Heart right ventricle (tissue), 16 donors: ENCODE data around the gene RALGAPA2. TPM values are rescaled to one million over a fixed set of nuclear protein-coding genes. Genes with fewer than 3 reads are reported as not detected.

Source experiments
- ATAC-seq, 8 donors: fragments of 200-7000 bp; cut with Tn5 transposase; one replicate each; pipeline ENCODE4 v1.9.1; 2020; ENCODE audit warnings: mild to moderate bottlenecking in 8 of 8, moderate library complexity in 8 of 8, moderate number of reproducible peaks in 1 of 8
- DNase-seq, 2 donors: peaks; one replicate each; pipeline ENCODE4 v3.0.0-alpha.2; 2020
- H3K27ac ChIP-seq, 10 donors: fragments of 200-600 bp; sonication (generic) in 2 of 10; one replicate each; pipeline versions ENCODE4 v1.5.0 to v1.8.0; 2020 to 2022; ENCODE audit warnings: mild to moderate bottlenecking in 3 of 10
- H3K27me3 ChIP-seq, 7 donors: fragments of 200-600 bp; one replicate each; pipeline ENCODE4 v1.8.0; 2021 to 2022; ENCODE audit warnings: mild to moderate bottlenecking in 2 of 7
- H3K36me3 ChIP-seq, 9 donors: fragments of 200-600 bp; sonication (generic) in 1 of 9; one replicate each; pipeline versions ENCODE4 v1.5.0 to v1.8.0; 2020 to 2022; ENCODE audit warnings: mild to moderate bottlenecking in 2 of 9
- H3K4me1 ChIP-seq, 9 donors: fragments of 200-600 bp; sonication (generic) in 1 of 9; one replicate each; pipeline versions ENCODE4 v1.5.0 to v1.8.0; 2020 to 2022; ENCODE audit warnings: mild to moderate bottlenecking in 4 of 9
- H3K4me3 ChIP-seq, 10 donors: fragments of 200-600 bp; sonication (generic) in 2 of 10; one replicate each; pipeline versions ENCODE4 v1.5.0 to v1.8.0; 2020 to 2022; ENCODE audit warnings: mild to moderate bottlenecking in 7 of 10, moderate library complexity in 2 of 10
- H3K9me3 ChIP-seq, 11 donors: fragments of 200-600 bp in 10 of 11; sonication (generic) in 2 of 11; one replicate each; pipeline versions ENCODE4 v1.5.0 to v1.8.0; 2013 to 2022; ENCODE audit warnings: mild to moderate bottlenecking in 2 of 11, control low read depth in 1 of 11, moderate library complexity in 1 of 11
- WGBS, 2 donors: extraction: QIAGEN DNeasy Blood & Tissue Kit; methylation state at CpG; one replicate each; pipeline ENCODE4 v1.1.7; 2013; ENCODE audit warnings: inconsistent platforms in 1 of 2; 5-methylcytosine and 5-hydroxymethylcytosine counted together
- intact Hi-C, 10 donors: fragments of 100-400 bp; cut with DNase I; formaldehyde crosslinking; loops; one replicate each; pipeline versions ENCODE4 v1.11.1 to v1.14.2; 2022
- polyA plus RNA-seq, 2 donors: library from polyadenylated mRNA; stranded (reverse); fragments of 200-250 nt; gene quantifications; one replicate each; pipeline ENCODE4 v1.2.3, GENCODE V29; 2013
- total RNA-seq, 10 donors: library from RNA; stranded (reverse); fragmentation: NEBNext Ultra II Directional in 3 of 10; extraction: Animal tissue kit (Norgen Biotek cat#: 25700) in 3 of 10; gene quantifications; one replicate each; pipeline versions ENCODE4 v1.2.1 to v1.2.4, GENCODE V29; 2021 to 2023
- TF ChIP-seq, protein P1 (sequence below), 9 donors: fragments of 200-600 bp; sonication (generic) in 2 of 9; IDR thresholded peaks; one replicate each; pipeline versions ENCODE4 v1.5.0 to v1.8.0; 2021 to 2022; ENCODE audit warnings: antibody characterized with exemption in 9 of 9, mild to moderate bottlenecking in 5 of 9, moderate library complexity in 1 of 9
- donor health status: Arrhythmogenic right ventricular cardiomyopathy.
- donor health status: ischemic (EF 13 %, LVEDD 7.1; RV severe dilation, severe dysfunction).
- donor health status: healthy with polysubstance abuse.
- donor health status: DM: no; HTN: yes; CAD: no.
- donor health status: DM: no; HTN: no; CAD: no.
- donor health status: ischemic (EF 25% LVEDD 6.9; RV normal size, moderate dysfunction).
- donor health status: ischemic (EF 25% LVEDD 5.7; RV mildly dilated, moderate dysfunction).
- donor health status: healthy.
- donor health status: DM: yes; HTN: yes; CAD: no.
- donor health status: Ischemic cardiomyopathy.
- donor health status: ischemic (EF 35%, LVEDD 5.7; RV mildly dilated, moderate dysfunction).
- donor health status: nonischemic (EF 11% LVEDD 7.7; RV severe dilation, severe dysfunction).
- donor health status: DM: yes; HTN: yes; CAD: no.
- donor health status: PGD.
- donor health status: ischemic (EF 29% LVEDD 5.4; RV normal size, mild dysfunction).
- donor health status: nonischemic (EF 23%, LVEDD 6.1; RV moderate dilation, normal function).

RALGAPA2 gene
- total and polyA plus RNA-seq, 12 donors: 4.1 to 26.8 (median 18.2) TPM

DNA sequence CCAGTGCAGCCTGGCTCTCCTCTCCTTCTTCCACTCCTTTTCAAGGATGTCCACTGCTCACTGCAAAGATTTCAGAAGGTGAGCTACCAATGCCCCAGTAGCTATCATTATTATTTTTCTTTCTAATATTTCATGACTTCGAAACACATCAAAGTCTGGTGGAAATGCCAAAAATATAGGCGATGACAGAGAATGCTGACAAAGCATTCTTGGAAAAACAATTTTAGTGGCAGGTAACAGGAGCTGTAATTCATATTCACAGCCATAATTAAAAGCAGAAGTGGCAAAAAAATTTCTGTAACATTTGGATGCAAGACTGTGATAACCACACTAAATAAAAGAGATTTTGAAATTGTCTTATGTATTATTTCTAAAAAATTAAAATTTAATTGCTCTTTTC is 133.6 kb downstream of the RALGAPA2 start:
- intact Hi-C loops: loop anchor here in 2 of 10 donors (10.0 kb wide), 1 partner anchor 494 kb away; no protein-coding TSS in a partner anchor
- no peak overlapping the region for H3K4me3 ChIP-seq
- no peak for DNase-seq
- H3K36me3 ChIP-seq: peaks cover 0 to 98% (median 31%) of the 10 kb centered on the region in 9 donors
- H3K9me3 ChIP-seq: no peaks in the 10 kb centered on the region
- no peaks in the 10 kb centered on the region for H3K4me1 ChIP-seq
- TF ChIP-seq, protein P1, sequence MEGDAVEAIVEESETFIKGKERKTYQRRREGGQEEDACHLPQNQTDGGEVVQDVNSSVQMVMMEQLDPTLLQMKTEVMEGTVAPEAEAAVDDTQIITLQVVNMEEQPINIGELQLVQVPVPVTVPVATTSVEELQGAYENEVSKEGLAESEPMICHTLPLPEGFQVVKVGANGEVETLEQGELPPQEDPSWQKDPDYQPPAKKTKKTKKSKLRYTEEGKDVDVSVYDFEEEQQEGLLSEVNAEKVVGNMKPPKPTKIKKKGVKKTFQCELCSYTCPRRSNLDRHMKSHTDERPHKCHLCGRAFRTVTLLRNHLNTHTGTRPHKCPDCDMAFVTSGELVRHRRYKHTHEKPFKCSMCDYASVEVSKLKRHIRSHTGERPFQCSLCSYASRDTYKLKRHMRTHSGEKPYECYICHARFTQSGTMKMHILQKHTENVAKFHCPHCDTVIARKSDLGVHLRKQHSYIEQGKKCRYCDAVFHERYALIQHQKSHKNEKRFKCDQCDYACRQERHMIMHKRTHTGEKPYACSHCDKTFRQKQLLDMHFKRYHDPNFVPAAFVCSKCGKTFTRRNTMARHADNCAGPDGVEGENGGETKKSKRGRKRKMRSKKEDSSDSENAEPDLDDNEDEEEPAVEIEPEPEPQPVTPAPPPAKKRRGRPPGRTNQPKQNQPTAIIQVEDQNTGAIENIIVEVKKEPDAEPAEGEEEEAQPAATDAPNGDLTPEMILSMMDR (IDR thresholded peaks at IDR 0.05): no peak
- ATAC-seq: no peak
- WGBS, 2 donors: 89 to 92% methylated on average over 2 of the region's 2 CpGs
- no peak overlapping the region for H3K27ac ChIP-seq
- no peaks in the 10 kb centered on the region for H3K27me3 ChIP-seq

DNA sequence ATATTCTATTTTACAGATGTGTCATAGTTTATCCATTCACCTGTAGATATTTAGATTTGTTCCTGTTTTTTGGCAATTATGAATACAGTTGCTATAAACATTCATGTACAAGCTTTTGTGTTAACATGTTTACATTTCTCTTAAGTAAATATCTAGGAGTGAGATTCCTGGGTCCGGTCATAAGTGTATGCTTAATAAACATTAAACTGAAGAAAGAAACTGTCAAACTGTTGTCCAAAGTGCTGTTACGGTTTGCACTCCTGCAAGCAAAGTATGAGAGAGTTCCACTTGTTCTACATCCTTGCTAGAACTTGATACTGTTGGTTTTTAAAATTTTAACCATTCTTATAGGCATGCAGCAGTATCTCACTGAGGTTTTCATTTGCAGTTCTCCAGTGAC is 138.6 kb downstream of the RALGAPA2 start:
- Histone ChIP-seq H3K4me3 (no peak overlapping the region), H3K9me3 (no peaks in the 10 kb centered on the region), H3K36me3 (peaks cover 0 to 95% (median 19%) of the 10 kb centered on the region in 9 donors), H3K27me3 (no peaks in the 10 kb centered on the region), H3K27ac (no peak overlapping the region), H3K4me1 (no peaks in the 10 kb centered on the region)
- TF ChIP-seq, protein P1 (IDR thresholded peaks at IDR 0.05): no peak
- 91 to 96% methylated on average over 2 of the region's 2 CpGs for WGBS, 2 donors
- DNase-seq: no peak
- intact Hi-C loops: loop anchor here in 2 of 10 donors (10.0 kb wide), 1 partner anchor 489 kb away; no protein-coding TSS in a partner anchor
- ATAC-seq: no peak

DNA sequence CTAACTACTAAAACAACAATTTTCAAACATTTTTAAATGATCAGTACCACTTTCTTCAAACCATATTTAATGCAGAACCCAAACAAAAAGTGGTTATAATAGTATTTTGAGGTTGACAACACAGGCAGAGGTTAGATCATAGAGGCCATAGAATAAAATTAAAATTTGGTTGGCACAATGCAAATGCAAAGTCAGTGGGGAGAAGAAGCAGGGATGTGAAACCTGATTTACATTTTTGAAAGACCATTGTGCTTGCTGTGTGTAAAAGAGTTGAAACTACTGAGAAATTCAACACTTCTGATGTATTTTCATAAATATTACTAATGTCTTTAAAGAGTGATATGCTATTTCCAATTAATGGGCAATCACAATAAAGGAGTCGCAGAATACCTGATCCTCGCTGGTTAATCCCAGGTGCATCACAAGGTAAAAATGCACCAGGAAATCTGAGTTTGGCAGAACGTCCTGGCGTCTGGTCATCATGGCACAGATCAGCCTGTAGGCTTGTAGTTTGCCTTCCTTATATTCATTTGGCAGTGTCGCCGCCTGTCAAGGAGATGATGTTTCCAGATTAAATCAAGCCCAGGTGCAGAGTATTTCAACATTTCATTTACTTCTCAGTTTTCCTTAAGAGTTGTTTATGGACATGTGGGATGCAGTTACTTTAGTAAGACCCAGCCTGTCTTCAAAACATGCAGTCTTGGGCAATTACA is 141.2 kb downstream of the RALGAPA2 start:
- Histone ChIP-seq H3K9me3 (no peaks in the 10 kb centered on the region), H3K4me1 (peaks cover 0 to 3% (median 0%) of the 10 kb centered on the region in 9 donors), H3K36me3 (peaks cover 0 to 91% (median 25%) of the 10 kb centered on the region in 9 donors), H3K27me3 (no peaks in the 10 kb centered on the region), H3K27ac (no peak overlapping the region), H3K4me3 (no peak overlapping the region)
- intact Hi-C loops: loop anchor here in 2 of 10 donors (10.0 kb wide), 1 partner anchor 486 kb away; no protein-coding TSS in a partner anchor
- 91 to 95% methylated on average over 6 of the region's 6 CpGs for WGBS, 2 donors
- ATAC-seq (no peak), DNase-seq (no peak)
- TF ChIP-seq, protein P1 (IDR thresholded peaks at IDR 0.05): no peak

DNA sequence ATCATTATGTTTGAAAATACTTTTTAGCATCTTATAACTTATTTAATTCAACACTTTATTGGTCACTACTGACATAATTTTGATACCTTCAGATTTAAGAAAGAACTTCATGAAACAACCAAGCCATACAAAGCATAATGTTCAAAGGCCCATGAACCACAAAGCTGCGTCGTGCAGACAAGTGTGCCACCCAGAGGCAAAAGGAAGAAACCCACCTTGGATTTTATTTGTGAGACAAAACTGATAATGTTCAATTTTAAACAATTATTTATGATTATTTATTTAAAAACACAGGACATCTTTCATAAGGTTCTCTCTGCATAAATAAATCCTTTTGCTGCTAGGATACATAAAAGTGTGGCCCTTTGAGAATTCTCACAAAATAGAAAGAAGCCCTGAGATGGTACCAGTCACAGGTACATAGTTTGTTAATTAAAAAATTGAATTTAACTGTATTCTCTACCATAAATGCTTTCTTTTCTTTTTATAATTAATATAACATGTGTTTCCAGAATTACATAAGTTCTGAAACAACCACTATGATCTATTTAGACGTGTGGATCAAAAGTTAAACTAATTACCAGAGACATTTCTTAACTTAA is 143.7 kb downstream of the RALGAPA2 start:
- H3K27ac ChIP-seq: no peak overlapping the region
- H3K27me3 ChIP-seq: no peaks in the 10 kb centered on the region
- DNase-seq (no peak), ATAC-seq (peak in 1 of 8 donors; percentile 42)
- H3K4me3 ChIP-seq: no peak overlapping the region
- intact Hi-C loops: loop anchor here (2.0 to 10.0 kb wide), 9 partner anchors 204 to 494 kb away; partner anchors contain the start of gene INSM1 (in 1 of the 10)
- H3K36me3 ChIP-seq: peaks cover 0 to 78% (median 23%) of the 10 kb centered on the region in 9 donors
- TF ChIP-seq, protein P1 (IDR thresholded peaks at IDR 0.05): peak; percentile 22 to 72 (median 65)
- 35 to 38% methylated on average over 3 of the region's 3 CpGs for WGBS, 2 donors
- H3K9me3 ChIP-seq: no peaks in the 10 kb centered on the region
- H3K4me1 ChIP-seq: peaks cover 0 to 3% (median 0%) of the 10 kb centered on the region in 9 donors
